GM13976 (cell line): ENCODE measurements around the gene ASMTL.
"Not testable (repeated sequence)": the region's sequence is repeated elsewhere in the genome, so short reads cannot be mapped to it uniquely, and the experiment has no call there.

Experiments used
- DNase-seq: peaks from one replicate; pipeline ENCODE4 v3.0.0; 2012; ENCODE audit warnings: low spot score
- CTCF ChIP-seq: IDR thresholded peaks from 2 replicates; pipeline ENCODE4 v1.5.1; 2012; ENCODE audit warnings: borderline replicate concordance, mild to moderate bottlenecking; ENCODE audit not compliant: insufficient read depth; ENCODE audit errors: extremely low read depth, missing control alignments, control extremely low read depth
- in situ Hi-C: fragments of 300-500 bp; cut with MboI; formaldehyde crosslinking; loops from one replicate; pipeline ENCODE4 v1.12.0; 2022; ENCODE audit warnings: low sequenced_read_pairs, mixed read lengths, inconsistent platforms; ENCODE audit not compliant: unreplicated experiment

ASMTL gene

GRCh38 chrX:1430451-1430850, 22.3 kb downstream of the ASMTL start:
- DNase-seq = no peak
- TF ChIP-seq CTCF = no peak
- in situ Hi-C loops = no loop called here

- no peak for DNase-seq
- no peak for TF ChIP-seq CTCF
- in situ Hi-C loops = no loop called here
Measured at GRCh38 chrX:1427756-1428155, 25.0 kb downstream of the ASMTL start.

GRCh38 chrX:1426321-1426720, 26.4 kb downstream of the ASMTL start:
- DNase-seq, in situ Hi-C loops: not testable (repeated sequence)

GRCh38 chrX:1425381-1425780, 27.3 kb downstream of the ASMTL start:
- TF ChIP-seq CTCF = no peak
- DNase-seq = no peak
- in situ Hi-C loops = no loop called here

- no peak for TF ChIP-seq CTCF
- in situ Hi-C loops = no loop called here
- no peak for DNase-seq
Measured at GRCh38 chrX:1424147-1424851, 28.4 kb downstream of the ASMTL start.

GRCh38 chrX:1423215-1423614, 29.5 kb downstream of the ASMTL start:
- in situ Hi-C loops = no loop called here
- TF ChIP-seq CTCF = no peak
- no peak for DNase-seq

- in situ Hi-C loops = no loop called here
- TF ChIP-seq CTCF = no peak
- no peak for DNase-seq
Measured at GRCh38 chrX:1422135-1422465, 30.6 kb downstream of the ASMTL start.
